Hepatic stellate cell (primary cell): ENCODE data around the gene PCGF1.
A peak's percentile ranks its signal among the peaks of the same experiment; 100 is the strongest.
"Not testable (repeated sequence)": the region's sequence is repeated elsewhere in the genome, so short reads cannot be mapped to it uniquely, and the experiment has no call there.

Experiments
- DNase-seq: peaks from one replicate; pipeline ENCODE4 v3.0.0; 2011; ENCODE audit warnings: low spot score

Gene PCGF1

GRCh38 chr2:74472086-74472944, 35.2 kb downstream of the PCGF1 start, which contains the start of gene MRPL53:
Gene MRPL53 (minus strand): TSS chr2:74472680. CDS start chr2:74472660, 20 bp downstream.
- DNase-seq, result peak; percentile 77

- DNase-seq, result no peak
These were observed 36.0 kb downstream of the PCGF1 start for GRCh38 chr2:74471332-74472065.

GRCh38 chr2:74470742-74471141, 36.8 kb downstream of the PCGF1 start:
- not testable (repeated sequence) for DNase-seq

GRCh38 chr2:74464406-74464805, 43.1 kb downstream of the PCGF1 start:
- peak; percentile 35 for DNase-seq

GRCh38 chr2:74462786-74463105, 44.7 kb downstream of the PCGF1 start:
- DNase-seq, result no peak

GRCh38 chr2:74462054-74462785, 45.3 kb downstream of the PCGF1 start:
- no peak for DNase-seq

- DNase-seq, result no peak
These were observed 46.1 kb downstream of the PCGF1 start for GRCh38 chr2:74461187-74462053.

- not testable (repeated sequence) for DNase-seq
These were observed 47.3 kb downstream of the PCGF1 start for GRCh38 chr2:74460187-74460586.

- DNase-seq, result not testable (repeated sequence)
These were observed 47.9 kb downstream of the PCGF1 start for GRCh38 chr2:74459503-74460118.

- no peak for DNase-seq
These were observed 48.5 kb downstream of the PCGF1 start for GRCh38 chr2:74458938-74459363.

- peak; percentile 99 for DNase-seq
These were observed 49.2 kb downstream of the PCGF1 start, which contains the start of gene WBP1 for GRCh38 chr2:74458132-74458937. Gene WBP1 (plus strand): TSS chr2:74458438. CDS start chr2:74458603, 165 bp downstream.

- no peak for DNase-seq
These were observed 49.9 kb downstream of the PCGF1 start for GRCh38 chr2:74457549-74458131.

- DNase-seq, result peak; percentile 34
These were observed 50.4 kb downstream of the PCGF1 start for GRCh38 chr2:74457129-74457548.
